ENCODE data around the gene H6PD.

Gene H6PD

DNA sequence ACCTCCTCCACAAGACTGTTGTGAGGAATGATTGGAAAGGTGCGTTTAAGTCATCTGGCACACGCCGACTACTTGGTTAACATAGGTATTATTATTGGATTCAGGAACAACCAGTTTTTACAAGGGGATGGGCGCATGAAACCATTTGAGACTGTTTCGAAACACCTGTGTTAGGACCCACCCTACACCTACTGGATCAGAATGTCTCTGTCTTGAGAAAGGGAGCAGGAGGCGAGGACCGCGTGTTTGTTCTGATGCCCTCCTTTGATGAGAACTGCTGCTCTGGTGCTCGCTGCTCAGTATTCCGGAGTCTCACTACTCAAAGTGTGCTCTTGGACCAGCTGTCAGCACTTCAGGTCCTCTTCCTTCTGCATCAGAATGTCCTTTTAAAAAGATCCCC, 7.3 kb downstream of the H6PD start:
- DNase-seq, result no peak

DNA sequence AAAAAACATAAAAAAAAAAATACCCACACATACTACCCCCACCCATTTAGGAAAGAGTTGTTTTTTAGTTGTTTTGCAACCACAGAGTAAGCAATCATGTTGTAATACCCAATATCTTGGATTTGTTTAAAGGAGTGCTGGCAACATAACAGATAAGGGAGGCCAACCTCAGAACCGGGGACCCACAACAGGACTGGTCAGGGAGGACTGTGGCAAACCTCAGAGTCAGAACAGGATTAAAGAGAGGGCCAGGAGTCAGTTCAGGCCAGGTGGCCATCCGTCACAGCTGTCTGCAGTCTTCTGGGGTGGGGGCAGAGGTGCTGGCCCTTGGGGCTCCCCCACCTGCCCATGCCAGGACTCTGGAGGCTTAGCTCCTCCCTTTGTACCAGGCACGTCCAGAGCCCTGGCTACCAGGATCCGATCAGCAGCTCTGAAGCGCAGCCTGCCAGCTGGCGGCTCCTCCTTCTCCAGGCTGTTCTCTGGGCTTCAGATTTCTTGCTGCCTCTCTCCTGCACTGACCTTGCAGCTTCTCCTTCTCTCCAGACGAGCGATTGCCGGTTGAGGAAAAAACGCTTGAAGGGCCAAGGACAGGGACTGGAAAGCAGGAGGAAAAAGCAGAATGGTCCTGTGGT, 7.9 kb downstream of the H6PD start:
- DNase-seq, result no peak

DNA sequence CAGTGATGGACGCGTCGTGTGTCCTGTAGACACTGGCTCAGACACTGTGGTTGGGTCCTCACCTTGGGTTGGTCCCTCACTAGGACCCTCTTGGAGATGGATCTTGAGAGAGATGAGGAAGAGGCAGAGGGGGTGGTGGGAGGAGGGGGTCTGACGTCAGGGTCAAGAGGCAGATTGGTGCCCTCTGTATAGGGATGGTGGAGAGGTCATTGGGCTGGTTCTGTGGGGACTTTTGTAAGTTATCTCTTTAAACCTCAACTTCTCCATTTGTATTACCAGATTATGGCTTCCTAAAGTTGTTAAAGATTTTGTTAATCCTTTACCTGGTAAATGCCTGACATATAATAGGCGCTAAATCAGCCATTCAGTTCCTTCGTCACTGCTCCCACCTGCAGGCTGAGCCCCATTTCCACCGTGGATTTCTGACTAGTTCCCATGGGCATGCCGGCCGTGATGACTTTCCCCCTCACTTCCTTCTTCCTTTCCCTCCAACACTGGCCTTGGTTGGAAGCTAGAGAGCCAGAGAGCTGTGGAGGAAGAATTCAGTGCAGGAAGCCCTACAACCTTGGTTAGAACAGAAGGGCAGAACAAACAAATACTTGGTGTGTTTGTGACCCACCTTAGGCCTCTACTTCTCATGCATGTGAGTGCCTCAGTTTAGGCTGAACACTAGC, 8.6 kb downstream of the H6PD start:
- DNase-seq, result no peak

DNA sequence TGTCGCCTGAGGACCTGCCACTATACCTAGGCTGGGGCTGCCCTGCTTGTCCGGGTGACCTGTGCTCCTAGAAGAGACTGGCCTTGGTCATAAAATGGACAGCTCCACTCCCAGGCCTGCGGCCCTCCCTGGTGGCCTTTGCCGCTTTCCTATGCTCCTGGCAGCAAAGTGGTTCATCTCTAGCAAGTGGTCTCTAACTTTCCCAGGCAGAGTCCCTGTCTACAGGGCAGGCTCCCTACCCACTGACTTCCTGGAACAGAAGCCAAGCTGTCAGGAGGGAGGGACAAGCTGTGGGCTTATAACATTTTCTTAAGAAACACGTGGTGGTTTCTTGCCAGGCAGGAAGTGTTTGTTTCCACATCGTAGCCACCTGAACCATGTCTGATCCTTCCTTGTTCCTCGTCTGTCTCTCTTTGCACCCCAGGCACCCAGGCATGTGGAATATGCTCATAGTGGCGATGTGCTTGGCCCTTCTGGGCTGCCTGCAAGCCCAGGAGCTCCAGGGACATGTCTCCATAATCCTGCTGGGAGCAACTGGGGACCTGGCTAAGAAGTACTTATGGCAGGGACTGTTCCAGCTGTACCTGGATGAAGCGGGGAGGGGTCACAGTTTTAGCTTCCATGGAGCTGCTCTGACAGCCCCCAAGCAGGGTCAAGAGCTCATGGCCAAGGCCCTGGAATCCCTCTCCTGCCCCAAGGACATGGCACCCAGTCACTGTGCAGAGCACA, 10.1 kb downstream of the H6PD start:
- DNase-seq, result no peak

DNA sequence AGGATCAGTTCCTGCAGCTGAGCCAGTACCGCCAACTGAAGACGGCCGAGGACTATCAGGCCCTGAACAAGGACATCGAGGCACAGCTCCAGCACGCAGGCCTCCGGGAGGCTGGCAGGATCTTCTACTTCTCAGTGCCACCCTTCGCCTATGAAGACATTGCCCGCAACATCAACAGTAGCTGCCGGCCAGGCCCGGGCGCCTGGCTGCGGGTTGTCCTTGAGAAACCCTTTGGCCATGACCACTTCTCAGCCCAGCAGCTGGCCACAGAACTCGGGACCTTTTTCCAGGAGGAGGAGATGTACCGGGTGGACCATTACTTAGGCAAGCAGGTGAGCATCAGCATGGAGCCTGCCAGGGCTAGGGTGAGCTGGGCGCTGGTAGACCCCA, 10.7 kb downstream of the H6PD start:
- DNase-seq, result no peak

DNA sequence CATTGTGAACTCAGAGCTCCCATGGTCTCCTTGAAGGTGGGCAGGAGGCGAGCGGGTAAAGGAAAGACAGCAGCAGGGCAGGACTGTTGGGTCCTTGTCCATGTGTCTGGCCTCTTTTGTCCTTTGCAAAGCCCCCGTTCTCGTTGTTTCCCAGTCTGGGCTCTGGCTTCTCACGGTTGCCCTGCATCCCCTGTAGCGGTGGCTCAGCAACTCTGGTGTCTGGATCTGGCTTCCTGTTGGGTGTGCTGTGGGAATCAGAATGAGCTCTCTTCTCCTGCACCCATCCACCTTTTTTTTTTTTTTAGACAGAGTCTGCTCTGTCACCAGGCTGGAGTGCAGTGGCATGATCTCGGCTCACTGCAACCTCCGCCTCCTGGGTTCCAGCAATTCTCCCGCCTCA, 11.1 kb downstream of the H6PD start:
- DNase-seq, result no peak

DNA sequence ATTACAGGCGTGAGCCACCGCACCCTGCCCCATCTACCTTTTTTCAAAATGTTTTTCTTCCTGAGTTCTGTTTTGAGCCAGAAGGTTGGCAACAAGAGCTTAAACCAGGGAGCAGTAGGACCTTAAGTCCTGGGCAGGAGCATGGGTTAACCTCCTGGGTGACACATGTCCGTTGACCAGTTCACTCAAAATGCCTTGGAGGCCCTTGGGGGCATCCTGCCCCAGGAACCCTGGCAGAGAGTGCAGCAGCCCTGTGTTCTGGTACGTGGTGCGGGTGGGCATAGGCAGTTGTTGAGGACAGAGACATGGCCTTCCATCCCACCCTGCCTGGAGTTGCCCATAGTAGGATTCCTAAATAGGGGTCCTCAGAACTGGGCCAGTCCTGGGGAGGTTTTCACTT, 11.6 kb downstream of the H6PD start:
- DNase-seq, result no peak

DNA sequence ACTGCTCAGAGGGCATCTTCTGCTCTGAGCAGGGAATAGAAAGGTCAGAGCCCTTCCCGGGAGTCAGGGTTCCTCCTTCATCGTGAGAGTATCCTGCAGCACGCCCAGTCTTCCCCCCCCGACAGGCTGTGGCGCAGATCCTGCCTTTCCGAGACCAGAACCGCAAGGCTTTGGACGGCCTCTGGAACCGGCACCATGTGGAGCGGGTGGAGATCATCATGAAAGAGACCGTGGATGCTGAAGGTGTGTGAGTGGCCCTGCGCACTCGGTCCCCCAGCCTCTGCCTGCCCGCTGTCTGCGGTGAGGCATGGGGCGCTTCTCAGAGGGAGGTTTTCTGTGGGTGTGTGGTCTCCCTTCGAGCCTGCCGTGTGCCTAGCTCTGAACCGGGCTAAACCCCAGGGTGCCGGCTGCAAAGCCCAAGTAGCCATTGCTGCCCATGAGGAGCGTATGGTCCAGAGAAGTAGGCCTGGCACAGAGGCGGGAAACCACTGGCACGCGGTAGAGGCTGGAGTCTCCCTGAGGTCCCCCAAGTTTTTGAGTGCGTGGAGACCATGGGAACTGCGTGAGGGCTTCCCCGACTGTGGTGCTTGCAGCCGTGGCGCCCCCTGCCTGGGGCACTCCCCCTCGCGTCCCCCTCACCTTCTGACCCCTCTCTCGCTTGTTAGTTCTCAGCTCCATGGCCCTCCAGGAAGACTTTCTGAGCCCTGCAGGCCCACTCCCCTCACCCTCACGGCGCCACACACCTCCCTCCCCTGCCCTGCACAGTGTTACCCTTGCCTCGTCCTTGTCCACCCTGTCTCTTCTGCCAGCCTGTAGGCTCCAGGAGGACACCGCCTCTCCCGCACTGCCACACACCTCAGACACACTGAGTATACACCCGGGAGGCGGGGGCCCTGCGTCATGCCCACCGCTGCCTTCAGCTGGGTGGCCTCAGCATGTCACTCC, 12.5 kb downstream of the H6PD start:
- DNase-seq, result no peak

DNA sequence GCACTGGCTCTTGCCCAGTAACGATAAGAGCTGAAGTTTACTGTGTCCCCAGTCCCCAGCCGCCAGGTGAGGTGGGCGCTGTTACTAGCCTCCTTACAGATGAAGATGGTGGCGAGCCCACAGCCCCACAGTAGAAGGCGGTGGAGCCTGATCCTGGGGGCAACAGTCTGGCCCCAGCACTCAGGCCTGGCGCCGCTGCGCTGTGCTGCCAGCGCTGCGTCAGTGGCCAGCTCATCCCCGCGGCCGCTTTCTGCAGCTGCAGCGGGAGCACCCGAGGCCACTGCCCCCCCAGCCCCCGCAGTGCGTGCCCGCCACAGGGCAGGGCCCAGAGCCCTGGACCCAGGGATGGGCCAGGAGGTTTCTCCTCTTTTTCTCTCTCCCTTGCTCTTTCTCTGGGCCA, 13.3 kb downstream of the H6PD start:
- DNase-seq, result no peak

DNA sequence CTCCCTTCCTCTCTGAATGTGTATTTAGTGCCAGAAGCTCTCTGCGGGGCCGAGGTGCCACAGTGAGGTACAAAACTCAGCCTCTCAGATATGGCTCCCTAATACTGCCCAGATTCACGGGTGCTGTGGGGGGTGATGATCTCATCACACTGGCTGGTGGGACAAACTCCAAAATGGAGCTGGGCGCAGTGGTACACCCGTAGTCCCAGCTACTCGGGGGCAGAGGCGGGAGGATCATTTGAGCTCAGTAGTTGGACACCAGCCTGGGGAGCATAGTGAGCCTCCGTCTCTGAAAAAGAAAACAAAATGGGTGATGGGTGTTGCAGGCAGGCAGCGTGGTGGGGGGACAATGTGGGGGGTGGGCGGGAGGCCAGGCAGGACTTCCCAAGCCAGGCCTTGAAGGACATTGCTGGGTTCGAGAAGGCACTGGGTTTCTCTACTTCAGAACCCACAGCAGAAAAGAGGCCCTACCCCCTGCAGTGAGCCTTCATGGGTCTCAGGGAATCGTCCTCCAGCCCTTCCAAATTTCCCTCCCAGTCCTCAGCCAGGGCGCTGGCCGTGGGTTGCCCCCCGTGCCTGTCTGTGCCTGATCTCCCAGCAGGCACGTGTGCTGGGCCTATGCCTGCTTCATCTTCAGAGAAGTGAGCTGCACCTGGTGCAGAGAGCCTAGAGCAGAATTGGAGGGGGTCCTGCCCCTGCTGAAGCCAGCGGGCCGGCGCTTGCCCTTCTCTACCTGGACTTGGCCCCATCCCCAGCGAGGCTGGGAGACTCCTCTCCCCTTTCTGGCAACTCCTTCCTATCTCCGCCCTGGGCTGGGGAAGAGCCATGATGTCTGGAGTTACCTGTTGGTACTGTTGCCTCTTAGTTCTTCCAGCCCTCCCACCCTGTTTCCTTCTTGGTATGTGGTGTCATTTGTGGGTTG, 14.0 kb downstream of the H6PD start:
- no peak for DNase-seq

DNA sequence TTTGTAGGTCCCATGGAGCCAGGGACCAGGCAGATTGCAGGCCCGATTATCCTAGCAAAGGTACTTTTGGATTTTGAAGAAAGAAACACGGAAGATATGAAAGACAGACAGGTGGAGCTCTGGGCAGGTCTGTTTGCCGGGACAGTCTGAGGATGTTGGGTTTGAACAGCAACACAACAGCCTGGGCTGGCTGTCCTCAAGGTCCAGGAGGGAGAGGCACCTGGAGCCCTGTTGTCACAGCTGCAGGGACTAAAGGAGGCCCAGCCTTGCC, 14.6 kb downstream of the H6PD start:
- DNase-seq, result no peak

DNA sequence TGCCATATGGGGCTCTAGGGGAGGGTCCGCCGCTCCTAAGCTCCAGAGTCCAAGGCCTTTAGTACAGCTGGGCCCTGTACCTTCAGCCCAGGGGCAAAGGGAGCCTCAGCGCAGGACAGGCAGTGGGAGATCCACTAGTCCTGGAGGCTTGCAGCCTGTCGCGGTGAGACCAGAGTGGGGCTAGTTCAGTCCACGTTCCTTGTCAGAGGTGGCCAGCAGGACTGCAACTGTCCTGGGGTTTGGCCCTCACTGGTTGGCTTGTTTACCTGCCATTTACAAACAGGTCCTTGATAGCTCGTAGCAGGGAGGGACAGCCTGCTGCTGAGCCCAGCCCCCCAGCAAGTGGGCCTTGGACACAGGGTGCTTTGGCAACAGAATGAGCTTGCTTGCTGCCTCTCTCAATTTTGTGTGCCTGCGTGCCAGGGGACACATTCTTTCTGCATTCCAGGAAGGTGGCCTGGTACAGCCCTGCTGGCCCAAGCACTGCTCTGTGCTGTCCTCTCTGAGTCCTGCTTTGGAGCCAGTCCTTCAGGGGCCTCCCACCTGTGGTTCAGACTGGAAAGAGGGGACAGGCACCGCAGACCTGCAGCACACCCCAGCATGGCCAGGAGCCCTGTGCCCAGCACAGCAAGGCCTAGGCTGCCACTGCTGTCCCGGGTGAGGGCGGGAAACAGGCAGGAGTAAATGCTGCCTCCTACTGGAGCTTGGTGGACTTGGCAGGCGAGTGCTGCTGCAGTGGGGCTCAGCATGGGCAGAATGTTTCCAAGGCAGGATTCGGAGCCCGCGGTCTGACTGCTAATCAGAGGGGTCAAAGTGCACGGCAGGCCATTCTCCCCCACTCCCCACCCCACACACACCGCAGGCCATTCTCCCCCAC, 15.2 kb downstream of the H6PD start:
- DNase-seq, result no peak

DNA sequence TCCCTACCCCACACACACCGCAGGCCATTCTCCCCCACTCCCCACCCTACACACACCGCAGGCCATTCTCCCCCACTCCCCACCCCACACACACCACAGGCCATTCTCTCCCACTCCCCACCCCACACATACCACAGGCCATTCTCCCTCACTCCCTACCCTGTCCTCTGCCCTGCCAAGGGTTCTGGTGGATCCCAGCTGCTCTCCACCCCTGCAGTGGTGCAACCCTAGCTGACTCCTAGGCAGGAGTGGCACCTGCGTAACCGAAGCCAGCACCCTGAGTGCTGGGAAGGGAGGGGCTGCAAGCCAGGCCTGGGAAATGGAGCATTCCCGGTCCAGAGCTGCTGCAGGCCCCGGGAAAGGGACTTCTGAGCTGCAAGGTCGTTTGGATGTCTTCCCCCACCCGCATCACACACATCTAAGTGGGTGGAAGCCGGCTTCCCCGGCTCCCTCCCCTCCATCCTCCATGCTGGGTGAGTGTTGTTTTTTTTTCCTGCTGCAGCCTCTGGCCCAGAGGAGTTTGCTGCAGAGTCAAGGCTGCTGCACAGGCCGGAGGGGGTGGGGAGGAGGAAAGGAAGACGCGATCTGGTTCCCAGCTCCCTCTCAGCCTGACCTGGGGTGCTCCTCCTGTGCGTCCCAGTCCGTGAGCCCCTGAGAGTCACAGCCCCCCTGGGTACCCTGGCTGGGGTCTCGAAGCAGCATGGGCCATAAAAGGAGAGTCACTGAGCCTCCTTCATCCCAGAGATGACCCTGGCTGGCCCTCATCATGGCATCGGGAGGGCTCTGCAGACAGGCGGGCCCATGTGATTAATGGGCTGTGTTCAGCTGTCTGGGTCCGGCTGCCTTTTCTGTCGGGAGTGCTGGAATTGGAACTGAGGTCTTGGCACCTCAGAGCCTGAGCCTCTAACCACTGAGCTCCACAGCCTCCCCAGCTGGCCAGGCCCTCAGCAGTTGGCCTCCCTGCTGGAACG, 16.1 kb downstream of the H6PD start:
- DNase-seq, result no peak

DNA sequence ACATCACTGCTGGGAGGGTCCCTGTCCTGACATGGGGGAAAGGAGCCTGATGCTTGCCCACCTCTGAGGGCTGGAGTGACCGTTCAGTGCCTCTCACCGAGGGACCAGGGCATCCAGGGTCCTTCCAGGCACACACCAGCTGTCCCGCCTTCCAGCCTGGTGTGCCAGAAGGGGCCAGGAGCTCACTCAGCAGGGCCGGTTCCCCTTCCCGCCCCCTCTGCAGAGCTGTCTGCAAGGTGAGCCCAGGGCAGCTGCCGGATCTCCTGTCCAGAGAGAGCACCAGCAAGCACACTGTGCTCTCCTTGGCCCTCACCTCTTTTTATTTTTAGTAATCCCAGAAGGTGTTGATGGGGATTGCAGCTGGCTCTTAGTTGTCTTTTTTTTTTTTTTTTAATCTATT, 16.9 kb downstream of the H6PD start:
- no peak for DNase-seq

DNA sequence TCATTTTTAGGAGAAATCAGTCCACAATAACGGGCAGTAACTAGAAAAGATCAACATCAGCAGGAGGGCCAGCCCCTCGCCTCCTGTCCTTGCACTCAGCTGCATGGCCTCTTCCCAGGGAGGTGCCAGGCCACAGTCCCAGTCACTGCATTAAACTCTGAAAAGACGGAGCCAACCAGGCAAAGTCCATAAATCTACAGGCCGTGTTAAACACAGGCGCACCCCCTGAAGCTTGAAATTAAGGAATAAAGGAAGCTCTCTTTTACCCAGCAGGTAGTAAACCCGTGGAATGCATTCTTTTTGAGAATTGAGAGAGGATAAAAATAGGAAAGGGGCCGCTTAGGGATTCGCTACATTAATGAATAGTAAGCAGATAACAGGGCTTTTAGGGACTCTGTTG, 18.4 kb downstream of the H6PD start:
- no peak for DNase-seq

DNA sequence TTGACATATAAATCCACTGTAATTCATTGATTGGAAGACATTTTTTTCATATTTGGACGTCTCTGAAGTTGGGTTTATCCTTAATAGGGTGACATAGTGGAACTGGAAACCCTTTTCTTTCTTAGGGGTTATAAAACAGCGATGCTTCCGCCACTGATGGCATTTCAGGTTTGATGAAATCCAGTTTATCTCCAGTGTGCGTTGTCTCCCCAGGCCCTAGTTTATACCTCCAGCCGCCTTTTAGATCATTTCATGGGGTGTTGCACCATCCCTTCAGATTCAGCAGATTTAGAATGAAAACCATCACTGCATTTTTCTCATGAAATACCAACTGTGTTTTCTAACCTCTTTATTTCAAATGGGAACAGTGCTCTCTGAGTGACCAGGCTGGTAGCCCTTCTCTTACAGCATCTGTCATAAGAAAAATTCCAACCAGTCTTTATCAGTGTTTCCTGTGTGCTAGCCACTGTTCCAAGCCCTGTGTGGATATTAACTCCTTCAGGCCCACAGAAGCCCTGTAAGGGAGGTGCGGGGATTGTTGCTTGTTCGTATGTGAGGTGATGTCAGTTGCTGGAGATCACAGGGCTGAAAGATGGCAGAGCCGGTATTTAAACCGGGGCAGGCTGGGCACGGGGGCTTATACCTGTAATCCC, 19.0 kb downstream of the H6PD start:
- no peak for DNase-seq

DNA sequence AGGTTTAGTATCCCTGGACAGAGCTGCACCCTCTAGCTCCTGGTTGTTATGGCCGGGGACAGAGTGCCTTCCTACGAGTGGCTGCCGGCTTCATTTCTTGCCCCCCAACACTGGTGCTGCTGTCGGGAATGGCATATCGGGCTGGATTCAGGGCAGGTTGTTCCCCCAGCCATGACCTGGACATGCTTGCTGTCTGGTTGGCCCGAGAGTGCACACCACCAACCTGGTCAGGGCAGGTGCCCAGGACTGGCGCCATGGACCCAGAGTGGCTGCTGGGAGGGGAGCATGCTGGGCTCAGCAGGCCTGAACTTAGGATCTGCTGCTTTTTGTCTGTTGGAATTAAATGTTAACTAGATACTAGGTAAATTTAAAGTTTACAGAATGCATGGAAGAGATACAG, 21.8 kb downstream of the H6PD start:
- no peak for DNase-seq

DNA sequence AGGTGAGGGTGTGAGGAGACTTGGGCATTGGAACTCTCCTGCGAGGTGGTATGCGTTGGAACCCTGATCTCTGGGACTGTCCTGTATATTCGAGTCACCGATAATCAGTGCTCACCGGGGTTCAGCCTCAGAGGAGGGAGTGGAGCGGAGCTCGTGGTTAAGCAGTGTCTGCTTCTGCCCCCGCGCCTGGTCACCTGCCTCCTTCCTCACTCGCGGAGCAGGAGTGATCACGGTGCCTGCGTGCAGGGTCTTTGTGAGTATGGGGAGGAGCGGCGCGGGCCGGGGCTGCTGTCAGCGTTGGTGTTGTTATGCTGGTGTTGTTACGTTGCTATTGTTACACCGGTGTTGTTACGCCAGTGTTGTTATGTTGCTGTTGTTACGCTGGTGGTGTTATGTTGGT, 23.3 kb downstream of the H6PD start:
- DNase-seq, result no peak

DNA sequence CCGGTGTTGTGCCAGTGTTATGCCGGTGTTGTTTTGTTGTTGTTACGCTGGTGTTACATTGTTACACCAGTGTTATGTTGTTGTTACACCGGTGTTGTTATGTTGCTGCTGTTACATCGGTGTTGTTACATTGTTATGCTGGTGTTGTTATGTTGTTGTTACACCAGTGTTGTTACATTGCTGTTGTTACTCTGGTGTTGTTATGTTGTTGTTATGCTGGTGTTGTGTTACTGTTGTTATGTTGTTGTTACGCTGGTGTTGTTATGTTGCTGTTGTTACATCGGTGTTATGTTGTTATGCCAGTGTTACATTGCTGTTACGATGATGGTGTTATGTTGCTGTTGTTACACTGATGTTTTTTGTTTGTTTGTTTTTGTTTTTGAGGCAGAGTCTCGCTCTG, 24.1 kb downstream of the H6PD start:
- DNase-seq, result no peak
